Lung (tissue), 12 donors: ENCODE measurements around the gene CHRD. TPM values are rescaled to one million over a fixed set of nuclear protein-coding genes. Genes with fewer than 3 reads are reported as not detected.
A peak's percentile ranks its signal among the peaks of the same experiment; 100 is the strongest.

Source experiments
- ATAC-seq: fragments of 200-7000 bp; cut with Tn5 transposase; one replicate; pipeline ENCODE4 v1.9.1; 2020; ENCODE audit warnings: moderate number of reproducible peaks; ENCODE audit not compliant: insufficient read depth, low FRiP score
- DNase-seq, 3 donors: peaks; one replicate each; pipeline ENCODE4 v3.0.0-alpha.2; 2013 to 2017
- H3K27ac ChIP-seq, 2 donors: one replicate each; pipeline ENCODE4 v1.5.1; 2013; ENCODE audit warnings: mild to moderate bottlenecking in 2 of 2, moderate library complexity in 2 of 2, control low read depth in 1 of 2, inconsistent platforms in 1 of 2, low read depth in 1 of 2, low read length in 1 of 2
- H3K27me3 ChIP-seq, 3 donors: one replicate each; pipeline ENCODE4 v1.5.1; 2013; ENCODE audit warnings: low read length in 2 of 3; ENCODE audit not compliant: control insufficient read depth in 3 of 3, insufficient read depth in 3 of 3
- H3K36me3 ChIP-seq, 4 donors: one replicate each; pipeline ENCODE4 v1.5.1; 2013; ENCODE audit warnings: low read length in 4 of 4, mild to moderate bottlenecking in 1 of 4, moderate library complexity in 1 of 4; ENCODE audit not compliant: control insufficient read depth in 4 of 4, insufficient read depth in 4 of 4
- H3K4me1 ChIP-seq, 5 donors: one replicate each; pipeline ENCODE4 v1.5.1; 2013; ENCODE audit warnings: low read length in 5 of 5, mild to moderate bottlenecking in 2 of 5, moderate library complexity in 1 of 5; ENCODE audit not compliant: control insufficient read depth in 5 of 5, insufficient read depth in 5 of 5
- H3K4me3 ChIP-seq: one replicate; pipeline ENCODE4 v1.5.1; 2013; ENCODE audit warnings: mild to moderate bottlenecking, control low read depth, moderate library complexity
- H3K9ac ChIP-seq, 2 donors: one replicate each; pipeline ENCODE4 v1.5.1; 2013; ENCODE audit warnings: low read length in 2 of 2, control low read depth in 1 of 2; ENCODE audit not compliant: insufficient read depth in 1 of 2
- H3K9me3 ChIP-seq, 4 donors: one replicate each; pipeline ENCODE4 v1.5.1; 2013; ENCODE audit warnings: low read length in 3 of 4, mild to moderate bottlenecking in 1 of 4, moderate library complexity in 1 of 4; ENCODE audit not compliant: control insufficient read depth in 4 of 4, insufficient read depth in 3 of 4
- CTCF ChIP-seq: IDR thresholded peaks from 2 replicates; pipeline ENCODE4 v1.5.1; 2012; ENCODE audit warnings: mild to moderate bottlenecking; ENCODE audit errors: control extremely low read depth, extremely low read depth
- WGBS, 2 donors: extraction: QIAGEN DNeasy Blood & Tissue Kit; methylation state at CpG; one replicate each; pipeline ENCODE4 v1.1.7; 2013; 5-methylcytosine and 5-hydroxymethylcytosine counted together
- polyA plus RNA-seq, 2 donors: library from polyadenylated mRNA; stranded (reverse); fragments of 200-250 nt; gene quantifications; one replicate each; pipeline ENCODE4 v1.2.1, GENCODE V29; 2013
- total RNA-seq, 2 donors: library from RNA; depleted of rRNA in 1 of 2; stranded (reverse); fragments of >200 nt in 1 of 2; gene quantifications; one replicate each; pipeline ENCODE4 v1.2.1, GENCODE V29; 2014 to 2021
- donor health status: control.
- donor health status: control.
- donor health status: Bipolar disorder and iron deficiency.
- donor health status: healthy.
- donor health status: DM: yes; HTN: yes; CAD: no.

The CHRD gene
- total and polyA plus RNA-seq, 4 donors = 4.2 to 16.7 (median 5.8) TPM

GRCh38 chr3:184360929-184361531, 18.8 kb upstream of the CHRD start:
- Histone ChIP-seq H3K27me3 (no peaks in the 10 kb centered on the region), H3K9me3 (no peaks in the 10 kb centered on the region), H3K27ac (peak overlapping the region; percentile 80 to 96), H3K4me1 (peaks cover 0 to 36% (median 15%) of the 10 kb centered on the region in 5 donors), H3K4me3 (peak overlapping the region; percentile 78), H3K36me3 (peaks cover 0 to 15% (median 8%) of the 10 kb centered on the region in 4 donors), H3K9ac (peak overlapping the region; percentile 25 to 50)
- DNase-seq (no peak), ATAC-seq (no peak)
- WGBS, 2 donors = 9 to 14% methylated on average over 24 of the region's 24 CpGs
- TF ChIP-seq CTCF = no peak

GRCh38 chr3:184361532-184361931, 18.3 kb upstream of the CHRD start, which contains the start of the genes CLCN2 and POLR2H:
Gene CLCN2, minus strand, starts transcription at chr3:184361605. Its CDS starts 126 bp downstream, at chr3:184361479.
Gene POLR2H, plus strand, starts transcription at chr3:184361710. Its CDS starts 1,783 bp downstream, at chr3:184363493.
- DNase-seq (peak; percentile 85 to 90 (median 85)), ATAC-seq (peak; percentile 68)
- Histone ChIP-seq H3K27me3 (no peaks in the 10 kb centered on the region), H3K4me1 (peaks cover 0 to 36% (median 15%) of the 10 kb centered on the region in 5 donors), H3K9ac (peak within 1 kb of the TSS; percentile 50 to 99), H3K4me3 (peak within 1 kb of the TSS; percentile 78), H3K36me3 (peaks cover 0 to 16% (median 9%) of the 10 kb centered on the region in 4 donors), H3K9me3 (no peaks in the 10 kb centered on the region), H3K27ac (peak within 1 kb of the TSS; percentile 96 to 99)
- WGBS, 2 donors = 0 to 1% methylated on average over 26 to 56 of the region's 56 CpGs
- no peak for TF ChIP-seq CTCF

GRCh38 chr3:184361932-184362667, 17.8 kb upstream of the CHRD start:
- 0% methylated on average over 38 of the region's 38 CpGs for WGBS, 2 donors
- H3K27ac ChIP-seq = peak overlapping the region; percentile 96 to 99
- peaks cover 0 to 36% (median 15%) of the 10 kb centered on the region in 5 donors for H3K4me1 ChIP-seq

More at GRCh38 chr3:184361932-184362667, 17.8 kb upstream of the CHRD start:
- no peaks in the 10 kb centered on the region for H3K27me3 ChIP-seq
- H3K36me3 ChIP-seq = peaks cover 3 to 21% (median 13%) of the 10 kb centered on the region in 4 donors
- peak in 1 of 3 donors; percentile 77 for DNase-seq
- TF ChIP-seq CTCF = no peak
- H3K9me3 ChIP-seq = no peaks in the 10 kb centered on the region
- ATAC-seq = peak; percentile 37
- peak overlapping the region; percentile 78 for H3K4me3 ChIP-seq
- peak overlapping the region; percentile 46 to 99 for H3K9ac ChIP-seq
